LNCAP (cell line): Measurements from ENCODE around the gene BRD7.

Experiments
- TF ChIP-seq, protein P1 (sequence below): fragments of 450-650 bp; IDR thresholded peaks from 2 replicates; pipeline ENCODE4 v1.5.1; 2017; ENCODE audit warnings: mild to moderate bottlenecking

The BRD7 gene

DNA sequence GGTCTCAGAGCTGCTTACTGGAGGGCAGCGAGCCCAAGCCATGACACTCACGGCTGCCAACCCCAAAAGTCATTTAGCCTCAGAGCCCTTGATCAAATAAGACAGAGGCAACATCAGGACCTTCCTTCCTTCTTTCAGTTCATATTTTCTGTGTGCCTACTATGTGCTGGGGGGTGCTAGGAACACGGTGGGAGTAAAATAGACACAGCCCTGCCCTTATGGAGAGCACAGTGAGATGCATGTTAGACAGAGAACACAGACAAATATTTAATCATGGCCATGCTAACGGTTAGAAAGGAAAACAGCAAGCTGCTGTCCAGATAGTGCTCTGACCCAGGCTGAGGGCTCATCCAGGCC lies 4.5 kb upstream of the BRD7 start:
- TF ChIP-seq, protein P1, sequence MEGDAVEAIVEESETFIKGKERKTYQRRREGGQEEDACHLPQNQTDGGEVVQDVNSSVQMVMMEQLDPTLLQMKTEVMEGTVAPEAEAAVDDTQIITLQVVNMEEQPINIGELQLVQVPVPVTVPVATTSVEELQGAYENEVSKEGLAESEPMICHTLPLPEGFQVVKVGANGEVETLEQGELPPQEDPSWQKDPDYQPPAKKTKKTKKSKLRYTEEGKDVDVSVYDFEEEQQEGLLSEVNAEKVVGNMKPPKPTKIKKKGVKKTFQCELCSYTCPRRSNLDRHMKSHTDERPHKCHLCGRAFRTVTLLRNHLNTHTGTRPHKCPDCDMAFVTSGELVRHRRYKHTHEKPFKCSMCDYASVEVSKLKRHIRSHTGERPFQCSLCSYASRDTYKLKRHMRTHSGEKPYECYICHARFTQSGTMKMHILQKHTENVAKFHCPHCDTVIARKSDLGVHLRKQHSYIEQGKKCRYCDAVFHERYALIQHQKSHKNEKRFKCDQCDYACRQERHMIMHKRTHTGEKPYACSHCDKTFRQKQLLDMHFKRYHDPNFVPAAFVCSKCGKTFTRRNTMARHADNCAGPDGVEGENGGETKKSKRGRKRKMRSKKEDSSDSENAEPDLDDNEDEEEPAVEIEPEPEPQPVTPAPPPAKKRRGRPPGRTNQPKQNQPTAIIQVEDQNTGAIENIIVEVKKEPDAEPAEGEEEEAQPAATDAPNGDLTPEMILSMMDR: no peak

DNA sequence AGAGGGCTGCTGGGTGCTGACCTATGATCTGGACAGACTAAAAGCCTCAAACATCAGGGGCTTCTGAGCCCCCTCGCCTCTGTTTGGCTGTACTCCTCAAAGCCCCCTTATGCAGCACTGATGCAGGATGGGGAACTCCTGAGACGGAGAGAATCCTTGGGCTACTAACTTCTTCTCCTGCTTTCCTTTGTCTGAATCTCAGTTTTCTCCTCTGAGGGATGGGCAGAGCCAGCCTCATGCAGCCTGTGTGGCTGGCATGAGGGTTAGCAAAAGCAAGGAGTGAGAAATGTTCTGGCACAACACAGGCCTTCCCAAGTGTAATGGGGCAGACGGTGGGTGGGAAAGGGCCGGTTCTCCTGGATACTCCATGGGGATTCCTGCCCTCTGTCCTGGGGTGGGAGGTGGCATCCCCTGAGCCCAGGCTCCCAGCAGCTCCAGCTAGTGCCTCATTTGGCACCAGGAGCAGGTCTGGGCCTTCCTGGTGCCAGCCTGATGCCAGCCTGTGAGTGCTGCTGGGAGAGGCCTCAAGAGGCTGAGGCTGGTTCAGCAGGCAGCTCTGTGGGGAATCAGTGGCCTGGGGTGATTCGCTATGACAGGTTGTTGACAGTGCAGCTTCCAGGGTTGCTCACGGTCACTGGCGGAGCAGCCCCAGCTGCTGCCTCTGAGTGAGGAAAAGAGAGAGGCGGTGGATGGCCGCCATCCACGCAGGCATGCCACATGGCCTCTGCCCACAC lies 4.0 kb upstream of the BRD7 start:
- TF ChIP-seq, protein P1: no peak

DNA sequence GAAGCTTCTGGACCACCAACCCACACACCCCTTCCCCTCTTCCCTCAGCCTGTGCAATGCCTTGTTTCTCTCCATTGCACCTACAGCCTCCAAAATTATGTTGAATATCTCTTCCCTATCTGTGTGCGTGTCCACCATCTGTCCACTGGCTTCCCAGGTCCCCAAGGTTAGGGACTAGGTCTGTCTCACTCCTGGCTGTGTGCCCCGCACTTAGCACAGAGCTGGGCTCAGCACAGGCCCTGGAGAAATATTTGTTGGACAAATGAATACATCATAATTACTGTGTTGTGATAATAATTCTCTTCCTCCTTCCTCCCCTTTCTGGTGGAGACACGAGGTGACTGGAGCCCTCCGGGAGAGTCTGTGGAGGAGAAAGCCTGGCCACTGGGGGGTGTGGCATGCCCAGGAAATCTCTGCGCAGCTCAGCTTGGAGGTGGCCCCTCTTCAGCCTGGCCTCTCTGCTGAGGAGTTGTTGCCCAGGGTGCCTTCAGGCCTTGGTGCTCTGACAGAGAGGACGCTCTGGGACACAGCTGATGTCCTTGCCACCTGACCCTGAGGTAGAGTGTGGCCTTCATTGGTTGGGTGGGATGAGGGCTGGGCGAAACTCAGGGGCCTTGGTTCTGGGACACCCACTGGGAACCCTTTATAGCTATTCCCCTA lies 3.3 kb upstream of the BRD7 start:
- TF ChIP-seq, protein P1: no peak

DNA sequence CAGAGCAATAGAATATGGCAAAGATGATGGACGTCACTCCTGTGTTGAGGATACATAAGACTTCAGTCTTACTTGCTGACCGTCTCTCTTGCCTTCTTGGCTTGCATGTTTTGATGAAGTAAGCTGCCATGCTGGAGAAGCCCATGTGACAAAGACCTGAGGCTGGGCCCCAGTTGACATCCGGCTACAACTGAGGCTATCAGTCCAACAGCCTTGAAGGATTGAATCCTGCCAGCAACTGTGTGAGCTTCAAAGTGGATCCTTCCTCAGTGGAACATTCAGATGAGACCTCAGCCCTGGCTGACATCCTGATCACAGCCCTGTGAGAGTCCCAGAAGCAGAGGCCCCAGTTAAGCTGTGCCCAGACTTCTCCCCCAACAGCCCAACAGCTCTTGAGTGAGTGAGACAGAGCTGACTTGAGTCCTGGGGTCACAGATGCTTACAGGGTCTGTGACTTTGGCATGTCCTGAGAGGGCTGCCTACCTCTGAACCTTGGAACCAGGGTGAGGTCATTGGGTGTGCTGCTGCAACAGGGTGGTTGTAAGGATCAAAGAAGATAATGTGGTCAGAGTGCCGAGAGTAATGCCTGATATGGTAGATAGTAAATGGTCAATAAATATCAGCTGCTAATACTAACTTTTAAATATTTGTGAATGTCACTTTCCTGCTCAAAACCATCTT lies 2.4 kb upstream of the BRD7 start:
- TF ChIP-seq, protein P1: no peak

DNA sequence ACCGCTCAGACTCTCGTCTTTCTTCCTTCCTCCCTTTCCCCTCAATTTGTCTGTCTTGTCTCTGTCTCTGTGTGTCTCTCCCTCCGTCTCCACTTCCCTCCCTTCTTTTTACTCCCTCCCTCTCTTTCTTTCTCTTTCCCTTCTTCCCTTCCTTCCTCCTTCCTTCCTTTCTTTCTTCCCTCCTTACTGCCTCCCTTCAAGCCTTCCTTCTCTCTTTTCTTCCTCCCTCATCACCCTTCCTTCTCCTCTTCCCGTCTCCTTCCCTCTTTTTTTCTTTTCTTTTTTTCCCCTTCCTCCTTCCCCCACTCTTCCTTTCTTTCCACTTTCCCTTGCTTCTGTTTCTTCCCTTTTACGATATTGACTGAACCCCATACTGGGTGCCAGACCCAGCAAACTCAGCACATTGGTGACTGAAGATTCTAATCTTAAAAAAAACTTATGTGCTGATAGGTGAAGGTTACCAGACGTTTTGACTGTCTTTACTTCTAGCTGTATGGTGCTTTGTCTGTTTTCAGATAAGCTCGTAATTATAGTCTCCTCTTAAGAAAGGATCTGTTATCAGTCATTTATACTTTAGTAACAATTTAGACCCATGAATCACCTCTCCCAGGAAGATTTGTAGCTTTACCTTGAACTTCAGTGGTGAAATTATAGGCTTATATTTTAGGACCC lies 481 bp upstream of the BRD7 start:
- TF ChIP-seq, protein P1: no peak

DNA sequence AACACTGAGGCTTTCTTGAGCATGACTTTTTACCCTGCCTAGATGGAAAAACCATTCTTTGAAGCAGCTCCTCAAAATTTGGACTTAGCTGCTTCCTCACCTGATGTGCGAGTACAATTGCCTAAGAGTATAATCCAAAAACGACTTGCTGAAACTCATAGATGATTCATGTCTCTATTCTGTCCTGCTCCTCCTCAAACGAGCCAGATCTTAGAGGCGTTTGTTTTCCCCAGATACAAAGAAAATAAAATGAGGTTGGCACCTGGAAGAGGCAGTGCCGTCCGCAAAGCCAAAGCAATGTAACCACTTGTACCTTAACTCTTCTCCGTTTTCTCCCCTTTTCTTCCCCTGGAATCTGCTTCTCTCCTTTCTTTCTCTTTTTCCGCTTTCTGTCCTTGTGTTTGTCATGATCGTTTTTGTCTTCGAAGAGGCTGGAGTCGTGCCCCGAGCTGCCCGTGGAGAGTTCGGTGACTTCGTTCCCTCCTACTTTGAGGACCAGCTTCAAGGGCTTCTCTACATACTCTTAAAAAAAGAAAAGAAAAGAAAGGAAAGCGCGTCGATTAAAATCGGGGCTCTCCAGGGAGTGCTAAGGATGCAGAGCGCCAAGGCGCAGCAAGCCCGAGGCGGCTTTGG lies 895 bp downstream of the BRD7 start:
- TF ChIP-seq, protein P1: no peak
